Amniotic stem cell (primary cell): ENCODE measurements around the gene XRN1.
"Not testable (repeated sequence)": the region's sequence is repeated elsewhere in the genome, so short reads cannot be mapped to it uniquely, and the experiment has no call there.

Source experiments
- DNase-seq: peaks from one replicate; lab custom pipeline; 2025; lab: John Stamatoyannopoulos, UW

The XRN1 gene, protein sequence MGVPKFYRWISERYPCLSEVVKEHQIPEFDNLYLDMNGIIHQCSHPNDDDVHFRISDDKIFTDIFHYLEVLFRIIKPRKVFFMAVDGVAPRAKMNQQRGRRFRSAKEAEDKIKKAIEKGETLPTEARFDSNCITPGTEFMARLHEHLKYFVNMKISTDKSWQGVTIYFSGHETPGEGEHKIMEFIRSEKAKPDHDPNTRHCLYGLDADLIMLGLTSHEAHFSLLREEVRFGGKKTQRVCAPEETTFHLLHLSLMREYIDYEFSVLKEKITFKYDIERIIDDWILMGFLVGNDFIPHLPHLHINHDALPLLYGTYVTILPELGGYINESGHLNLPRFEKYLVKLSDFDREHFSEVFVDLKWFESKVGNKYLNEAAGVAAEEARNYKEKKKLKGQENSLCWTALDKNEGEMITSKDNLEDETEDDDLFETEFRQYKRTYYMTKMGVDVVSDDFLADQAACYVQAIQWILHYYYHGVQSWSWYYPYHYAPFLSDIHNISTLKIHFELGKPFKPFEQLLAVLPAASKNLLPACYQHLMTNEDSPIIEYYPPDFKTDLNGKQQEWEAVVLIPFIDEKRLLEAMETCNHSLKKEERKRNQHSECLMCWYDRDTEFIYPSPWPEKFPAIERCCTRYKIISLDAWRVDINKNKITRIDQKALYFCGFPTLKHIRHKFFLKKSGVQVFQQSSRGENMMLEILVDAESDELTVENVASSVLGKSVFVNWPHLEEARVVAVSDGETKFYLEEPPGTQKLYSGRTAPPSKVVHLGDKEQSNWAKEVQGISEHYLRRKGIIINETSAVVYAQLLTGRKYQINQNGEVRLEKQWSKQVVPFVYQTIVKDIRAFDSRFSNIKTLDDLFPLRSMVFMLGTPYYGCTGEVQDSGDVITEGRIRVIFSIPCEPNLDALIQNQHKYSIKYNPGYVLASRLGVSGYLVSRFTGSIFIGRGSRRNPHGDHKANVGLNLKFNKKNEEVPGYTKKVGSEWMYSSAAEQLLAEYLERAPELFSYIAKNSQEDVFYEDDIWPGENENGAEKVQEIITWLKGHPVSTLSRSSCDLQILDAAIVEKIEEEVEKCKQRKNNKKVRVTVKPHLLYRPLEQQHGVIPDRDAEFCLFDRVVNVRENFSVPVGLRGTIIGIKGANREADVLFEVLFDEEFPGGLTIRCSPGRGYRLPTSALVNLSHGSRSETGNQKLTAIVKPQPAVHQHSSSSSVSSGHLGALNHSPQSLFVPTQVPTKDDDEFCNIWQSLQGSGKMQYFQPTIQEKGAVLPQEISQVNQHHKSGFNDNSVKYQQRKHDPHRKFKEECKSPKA (N-terminal part only)

DNA sequence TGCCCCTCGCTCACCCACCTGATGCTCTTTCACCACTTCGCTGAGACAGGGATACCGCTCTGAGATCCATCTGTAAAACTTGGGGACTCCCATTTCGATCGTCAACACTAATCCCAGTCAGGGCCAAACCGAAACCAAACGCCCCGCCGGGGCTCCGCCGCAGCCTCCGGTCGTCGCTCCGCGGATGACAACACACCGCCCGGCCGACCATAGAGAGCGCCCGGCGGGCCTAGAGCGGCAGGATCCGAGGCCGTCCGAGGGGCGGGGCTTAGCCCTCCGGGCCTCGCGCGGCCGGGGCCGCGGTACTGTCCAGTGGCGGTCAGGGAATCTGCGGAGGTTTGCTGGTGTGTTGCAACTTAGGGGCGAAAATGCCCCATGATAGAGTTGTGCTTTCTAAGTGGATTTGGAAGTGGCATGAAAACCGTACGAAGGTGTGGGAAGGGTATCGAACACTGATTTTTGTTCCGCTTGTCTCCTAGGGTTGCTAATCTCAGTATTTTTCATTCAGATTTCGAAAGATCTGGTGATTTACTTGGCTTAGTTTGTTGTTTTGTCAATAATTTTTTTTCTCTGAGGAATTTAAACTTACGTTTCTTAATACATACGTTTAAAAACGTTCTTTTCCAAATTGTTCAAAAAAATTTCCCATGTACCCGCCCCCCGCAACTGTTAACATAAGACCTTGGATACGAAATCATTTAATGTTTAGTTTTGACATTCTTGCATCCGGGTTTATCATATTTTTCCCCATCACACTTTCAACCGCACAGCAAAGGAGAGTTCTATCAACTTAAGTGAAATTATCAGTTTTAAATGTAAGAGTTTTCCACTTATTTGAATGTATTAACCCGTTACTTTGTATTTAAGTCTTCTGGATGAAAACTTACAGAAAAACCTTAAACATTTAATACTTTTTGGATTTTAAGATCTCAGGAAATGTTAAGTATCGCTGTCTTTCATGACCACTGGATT, at the start of gene XRN1:
Gene XRN1 (minus strand): TSS at position 186 of the 972 bp plus-strand sequence. CDS start 93 bp downstream, at position 93.
- peak; percentile 91 for DNase-seq

DNA sequence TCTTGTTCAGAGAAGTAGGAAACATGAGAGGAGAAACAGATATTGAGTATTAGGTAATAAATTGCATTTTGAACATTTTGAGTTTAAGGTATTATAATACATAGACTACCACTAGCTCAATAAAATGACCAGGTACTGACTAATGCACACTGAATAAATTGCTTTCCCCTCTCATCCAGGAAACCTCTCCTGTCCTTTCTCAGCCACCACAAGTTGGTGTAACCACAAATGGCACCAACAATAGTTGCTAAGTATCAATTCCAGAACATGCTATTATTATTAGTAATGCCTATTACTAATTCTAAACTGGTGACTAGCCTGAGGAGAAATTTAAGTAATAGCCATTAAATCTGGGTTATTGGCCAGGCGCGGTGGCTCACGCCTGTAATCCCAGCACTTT, 47.3 kb upstream of the XRN1 start:
- DNase-seq, result no peak

DNA sequence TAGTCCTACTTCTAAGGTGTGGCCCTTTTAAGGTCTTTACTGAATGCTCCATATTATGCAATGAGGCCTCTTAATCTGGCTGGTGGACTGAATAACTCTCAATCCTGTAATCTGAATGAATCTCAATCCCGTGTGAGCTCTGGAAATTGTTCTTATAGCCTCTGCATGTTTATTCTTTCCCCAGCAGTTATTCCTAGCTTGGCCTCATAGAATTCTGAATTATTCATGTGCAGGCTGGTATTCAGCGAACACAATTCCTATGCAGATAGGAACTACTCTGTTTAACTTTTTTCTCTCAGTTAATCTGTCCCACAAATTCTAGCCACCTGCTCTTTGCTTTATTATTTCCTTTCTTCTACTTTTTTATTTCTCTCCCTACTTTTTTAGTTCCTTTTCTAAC, 44.3 kb upstream of the XRN1 start:
- no peak for DNase-seq

DNA sequence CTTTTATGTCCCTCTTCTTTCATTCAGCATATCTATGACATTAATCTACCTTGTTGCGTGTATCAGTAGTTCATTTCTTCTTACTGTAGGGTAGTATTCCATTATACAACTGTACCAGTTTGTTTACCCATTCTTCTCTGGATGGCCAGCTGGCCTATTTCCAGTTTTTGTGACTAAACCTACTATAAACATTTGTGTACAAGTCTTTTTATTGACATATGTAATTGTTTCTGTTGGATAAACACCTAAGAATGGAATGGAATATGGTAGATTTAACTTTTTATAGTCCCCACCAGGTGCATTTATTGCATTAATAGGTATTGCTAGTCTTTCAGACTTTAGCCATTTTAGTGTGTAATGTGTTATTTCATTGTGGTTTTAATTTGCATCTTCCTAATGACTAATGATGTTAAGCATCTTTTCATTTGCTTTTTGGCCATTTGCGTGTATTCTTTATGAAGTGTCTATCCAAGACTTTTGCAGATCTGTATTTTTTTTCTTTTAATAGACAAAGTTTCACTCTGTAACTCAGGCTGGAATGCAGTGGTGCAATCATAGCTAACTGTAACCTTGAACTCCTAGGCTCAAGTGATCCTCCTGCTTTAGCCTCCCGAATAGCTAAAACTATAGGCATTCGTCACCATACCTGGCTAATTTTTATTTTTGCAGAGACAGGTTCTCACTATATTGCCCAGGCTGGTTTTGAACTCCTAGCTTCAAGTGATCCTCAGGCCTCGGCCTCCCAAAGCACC, 41.9 kb upstream of the XRN1 start:
- no peak for DNase-seq

DNA sequence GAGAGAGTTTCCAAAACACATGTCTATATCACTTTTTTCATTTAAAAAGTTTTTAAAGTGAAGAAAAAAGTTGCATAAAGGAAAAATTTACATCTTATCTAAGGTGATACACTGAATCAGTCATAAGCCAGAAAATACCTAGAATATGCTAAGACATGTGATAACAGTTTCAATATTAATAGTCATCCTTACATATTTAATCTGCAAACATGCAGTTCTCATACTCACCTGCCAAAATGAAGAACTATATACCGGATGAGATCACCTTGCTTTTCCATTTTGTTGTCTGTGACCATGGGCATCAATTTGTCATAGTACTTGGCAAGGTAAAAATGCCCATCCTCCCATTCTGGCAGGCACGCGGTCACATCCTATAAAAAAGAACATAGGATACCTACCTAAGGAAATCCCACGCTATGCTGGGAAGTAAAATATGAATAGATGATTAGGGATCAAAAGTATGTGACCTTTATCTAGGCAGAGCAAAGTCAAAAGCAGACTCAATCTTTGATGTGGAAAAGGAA, 37.1 kb upstream of the XRN1 start:
- DNase-seq, result no peak

DNA sequence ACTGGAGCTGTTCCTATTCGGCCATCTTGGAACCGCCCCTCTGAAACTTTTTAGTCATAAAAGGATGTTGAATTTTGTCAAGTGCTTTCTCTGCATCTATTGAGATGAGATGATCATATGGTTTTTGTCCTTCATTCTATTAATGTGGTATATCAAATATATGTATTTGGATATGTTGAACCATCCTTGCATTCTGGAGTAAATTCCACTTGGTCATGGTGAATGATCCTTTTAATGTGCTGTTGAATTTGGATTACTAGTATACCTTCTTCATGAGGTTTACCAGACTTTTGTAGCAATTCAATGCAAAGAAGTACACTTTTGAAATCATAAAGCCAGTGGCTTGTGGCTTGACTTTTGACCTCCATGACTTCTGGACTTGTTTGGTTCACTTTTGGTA, 33.4 kb upstream of the XRN1 start:
- DNase-seq, result no peak

DNA sequence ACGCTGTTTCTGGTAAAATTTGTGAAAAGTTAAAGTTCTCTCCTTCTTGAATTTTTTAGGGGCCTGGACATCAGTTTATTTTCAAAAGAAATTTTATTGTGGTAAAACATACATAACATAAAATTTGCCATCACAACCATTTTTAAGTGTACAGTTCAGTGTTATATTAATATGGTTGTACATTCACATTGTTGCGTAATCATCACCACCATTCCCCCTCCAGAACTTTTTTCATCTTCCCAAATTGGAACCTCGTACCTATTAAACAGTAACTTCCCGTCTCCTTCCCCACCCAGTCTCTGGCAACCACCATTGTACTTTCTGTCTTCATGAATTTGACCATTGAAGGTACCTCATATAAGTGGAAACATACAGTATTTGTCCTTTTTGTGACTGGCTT, 23.0 kb upstream of the XRN1 start:
- no peak for DNase-seq

DNA sequence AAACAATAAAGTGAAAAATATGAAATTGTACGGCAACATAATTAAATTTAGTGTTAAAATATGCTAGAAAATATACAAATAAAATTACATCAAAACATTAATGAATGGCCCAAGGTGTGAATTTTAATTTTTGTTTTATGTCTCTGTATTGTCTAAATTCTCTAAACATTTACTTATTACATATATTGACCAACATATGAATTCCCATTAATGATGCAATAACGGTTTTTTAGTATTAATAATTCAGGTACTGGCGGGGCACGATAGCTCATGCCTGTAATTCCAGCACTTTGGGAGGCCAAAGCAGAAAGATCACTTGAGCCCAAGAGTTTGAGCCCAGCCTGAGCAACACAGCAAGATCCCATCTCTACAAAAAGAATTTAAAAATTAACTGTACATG, 20.6 kb upstream of the XRN1 start:
- DNase-seq, result no peak

DNA sequence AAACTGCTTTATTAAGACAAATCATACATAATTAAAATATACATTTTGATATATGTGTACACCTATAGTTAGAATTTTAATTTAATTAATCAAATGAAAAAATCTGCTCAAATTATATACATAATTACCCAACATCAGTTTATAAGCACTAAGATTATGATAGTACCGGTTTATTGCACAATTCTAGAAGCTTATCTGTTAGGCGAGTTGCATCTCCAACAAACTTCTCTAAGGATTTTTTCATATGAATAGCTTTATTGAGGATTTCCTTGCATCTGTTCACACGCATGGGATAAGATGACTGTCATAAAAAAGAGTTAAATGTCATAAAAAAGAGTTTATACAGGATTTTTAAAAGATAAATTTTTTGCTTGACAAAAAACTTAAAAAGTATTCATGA, 19.9 kb upstream of the XRN1 start:
- DNase-seq, result no peak

DNA sequence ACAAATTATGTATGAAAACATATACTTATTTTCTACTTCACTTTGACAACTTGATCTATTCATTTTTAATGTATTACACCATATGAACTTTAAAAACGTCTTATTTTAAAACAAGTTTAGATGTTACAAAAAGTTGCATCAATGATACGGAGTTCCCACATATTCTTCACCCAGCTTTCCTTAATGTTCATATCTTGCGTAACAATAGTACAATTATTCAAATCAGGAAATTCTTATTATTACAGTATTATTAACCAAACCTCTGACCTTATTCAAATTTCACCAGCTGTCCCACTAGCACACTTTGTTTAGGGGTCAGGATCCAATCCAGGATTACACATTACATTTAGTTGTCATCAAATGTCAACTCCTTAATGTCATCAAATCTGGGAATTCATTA, 12.9 kb upstream of the XRN1 start:
- no peak for DNase-seq

DNA sequence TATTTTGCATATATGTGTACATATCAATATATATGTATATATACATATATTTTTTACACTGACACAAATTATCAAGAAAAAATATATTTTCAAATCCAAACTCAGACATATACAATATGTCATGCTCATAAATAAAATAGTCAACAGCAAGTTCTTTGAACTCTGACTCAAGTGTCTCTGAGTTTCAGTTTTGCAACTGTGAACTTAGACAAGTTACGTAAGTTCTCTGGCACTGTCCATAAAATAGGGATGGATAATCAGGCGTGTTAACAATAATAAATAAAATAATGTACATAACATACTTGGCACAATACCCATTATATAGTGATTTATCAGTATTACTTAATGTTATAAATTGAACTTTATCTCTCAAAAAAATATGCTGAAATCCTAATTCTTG, 12.1 kb upstream of the XRN1 start:
- DNase-seq, result no peak

DNA sequence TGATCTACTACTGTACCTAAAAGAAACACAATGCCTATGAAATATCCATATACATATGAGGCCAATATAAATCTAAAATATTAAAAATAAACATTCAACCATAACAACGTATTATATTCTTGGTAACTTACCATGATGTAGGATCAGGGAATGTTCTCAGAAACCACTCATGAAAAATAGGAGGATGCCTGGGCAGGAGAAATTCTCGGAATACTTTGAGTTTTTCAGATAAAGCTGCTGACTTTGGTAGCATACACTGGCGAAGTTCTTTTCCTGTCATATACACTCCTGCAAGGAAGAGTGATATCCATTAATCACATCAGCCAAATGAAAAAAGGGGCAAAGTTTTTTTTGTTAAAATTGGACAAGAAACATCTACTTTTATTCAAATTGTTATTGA, 11.3 kb upstream of the XRN1 start:
- no peak for DNase-seq

DNA sequence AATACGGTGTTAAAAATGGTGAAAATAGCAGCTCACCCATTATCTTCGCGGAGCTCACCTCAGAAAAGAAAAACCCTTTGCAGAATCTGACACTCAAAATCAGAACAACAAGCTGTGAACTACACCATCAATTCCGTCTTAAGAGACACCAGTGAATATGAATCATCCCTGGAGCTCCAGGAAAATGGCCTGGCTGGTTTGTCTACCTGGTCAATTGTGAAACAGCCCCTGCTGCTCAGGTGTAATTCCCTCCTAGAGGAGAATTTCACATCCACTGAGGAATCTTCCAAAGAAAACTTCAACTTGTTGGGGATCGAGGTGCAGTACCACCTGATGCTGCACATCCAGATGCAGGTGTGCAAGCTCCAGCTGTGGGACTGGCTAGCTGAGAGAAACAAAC, 3.0 kb upstream of the XRN1 start:
- DNase-seq, result no peak

DNA sequence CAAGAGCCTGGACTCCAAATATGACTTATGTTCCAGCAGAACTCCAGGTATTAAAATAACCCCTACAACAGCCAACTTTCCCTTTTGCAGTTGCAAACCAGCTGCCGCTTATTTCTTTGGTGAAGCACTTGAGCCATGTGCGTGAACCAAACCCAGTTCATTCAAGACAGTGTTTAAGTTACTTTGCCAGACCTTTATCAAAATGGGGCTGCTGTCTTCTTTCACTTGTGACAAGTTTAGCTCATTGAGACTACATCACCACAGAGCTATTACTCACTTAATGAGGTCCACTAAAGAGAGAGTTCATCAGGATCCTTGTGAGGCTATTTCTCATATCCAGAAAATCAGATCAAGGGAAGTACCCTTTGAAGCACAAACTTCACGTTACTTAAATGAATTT, 2.4 kb upstream of the XRN1 start:
- DNase-seq, result no peak

DNA sequence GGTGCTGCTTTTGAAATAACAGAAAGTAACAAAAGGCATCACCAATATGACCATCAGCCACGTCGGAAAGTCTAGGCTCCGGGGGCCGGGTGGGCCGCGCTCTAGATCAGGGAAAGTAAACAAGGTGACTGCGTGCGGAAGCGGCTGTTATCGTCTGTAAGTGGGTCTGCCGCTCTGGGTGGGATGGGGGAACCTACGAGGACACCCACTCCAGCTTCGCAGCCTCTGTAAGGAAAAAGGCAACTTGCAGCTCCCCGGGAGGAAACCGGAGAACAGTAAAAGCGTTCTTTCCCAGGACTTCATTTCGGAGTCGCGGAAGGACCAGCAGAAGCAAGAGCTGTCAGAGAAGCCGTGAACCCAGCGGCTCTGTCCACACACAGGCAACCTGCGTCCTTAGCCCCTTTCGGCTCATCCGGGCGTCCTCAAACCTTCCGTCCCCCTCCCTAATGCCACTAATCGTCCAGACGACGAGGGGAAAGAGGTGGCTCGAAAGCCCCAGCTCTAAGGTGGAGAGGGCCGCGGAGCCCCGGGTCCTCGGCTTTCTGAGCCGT, 461 bp downstream of the XRN1 start:
- DNase-seq, result peak; percentile 4

DNA sequence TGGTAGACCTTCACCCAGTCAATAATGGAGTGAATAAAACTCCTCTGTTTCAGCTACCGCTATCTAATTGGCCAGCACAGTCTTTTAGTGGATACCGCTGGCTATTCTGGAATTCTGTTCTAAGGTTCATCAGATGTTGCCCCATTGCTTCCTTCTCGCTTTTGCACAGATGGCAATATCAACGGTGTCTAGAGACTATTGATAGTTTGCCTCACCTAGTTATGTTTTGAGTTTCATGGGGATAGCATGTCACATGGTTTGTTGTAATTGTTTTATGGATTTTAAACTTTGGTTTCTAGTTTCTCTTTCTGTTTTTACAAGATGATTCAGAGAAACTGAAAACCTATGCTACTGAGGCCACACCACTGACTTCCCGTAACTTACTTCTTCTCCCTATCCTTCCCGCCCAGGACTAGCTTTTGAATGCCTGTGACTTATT, 2.0 kb downstream of the XRN1 start:
- DNase-seq, result no peak

DNA sequence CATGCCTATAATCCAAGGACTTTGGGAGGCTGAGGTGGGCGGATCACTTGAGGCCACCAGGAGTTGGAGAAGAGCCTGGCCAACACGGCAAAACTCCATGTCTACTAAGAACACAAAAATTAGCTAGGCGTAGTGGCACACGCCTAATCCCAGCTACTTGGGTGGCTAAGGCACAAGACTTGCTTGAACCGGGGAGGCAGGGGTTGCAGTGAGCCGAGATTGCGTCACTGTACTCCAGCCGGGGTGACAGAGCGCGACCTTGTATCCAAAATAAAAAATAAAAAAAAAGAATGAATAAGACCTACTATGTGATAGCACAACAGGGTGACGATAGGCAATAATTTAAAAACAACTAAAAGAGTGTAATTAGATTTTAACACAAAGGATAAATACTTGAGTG, 3.5 kb downstream of the XRN1 start:
- no peak for DNase-seq

DNA sequence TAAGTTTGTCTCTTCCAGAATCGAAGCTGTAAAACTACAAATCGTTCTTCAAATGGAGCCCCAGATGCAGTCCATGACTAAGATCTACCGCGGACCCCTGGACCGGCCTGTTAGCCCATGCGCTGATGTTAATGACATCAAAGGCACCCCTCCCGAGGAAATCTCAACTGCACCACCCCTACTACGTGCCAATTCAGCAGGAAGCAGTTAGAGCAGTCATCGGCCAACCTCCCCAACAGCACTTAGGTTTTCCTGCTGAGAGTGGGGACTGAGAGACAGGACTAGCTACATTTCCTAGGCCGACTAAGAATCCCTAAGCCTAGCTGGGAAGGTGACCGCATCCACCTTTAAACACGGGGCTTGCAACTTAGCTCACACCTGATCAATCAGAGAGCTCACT, 4.8 kb downstream of the XRN1 start:
- DNase-seq, result not testable (repeated sequence)

DNA sequence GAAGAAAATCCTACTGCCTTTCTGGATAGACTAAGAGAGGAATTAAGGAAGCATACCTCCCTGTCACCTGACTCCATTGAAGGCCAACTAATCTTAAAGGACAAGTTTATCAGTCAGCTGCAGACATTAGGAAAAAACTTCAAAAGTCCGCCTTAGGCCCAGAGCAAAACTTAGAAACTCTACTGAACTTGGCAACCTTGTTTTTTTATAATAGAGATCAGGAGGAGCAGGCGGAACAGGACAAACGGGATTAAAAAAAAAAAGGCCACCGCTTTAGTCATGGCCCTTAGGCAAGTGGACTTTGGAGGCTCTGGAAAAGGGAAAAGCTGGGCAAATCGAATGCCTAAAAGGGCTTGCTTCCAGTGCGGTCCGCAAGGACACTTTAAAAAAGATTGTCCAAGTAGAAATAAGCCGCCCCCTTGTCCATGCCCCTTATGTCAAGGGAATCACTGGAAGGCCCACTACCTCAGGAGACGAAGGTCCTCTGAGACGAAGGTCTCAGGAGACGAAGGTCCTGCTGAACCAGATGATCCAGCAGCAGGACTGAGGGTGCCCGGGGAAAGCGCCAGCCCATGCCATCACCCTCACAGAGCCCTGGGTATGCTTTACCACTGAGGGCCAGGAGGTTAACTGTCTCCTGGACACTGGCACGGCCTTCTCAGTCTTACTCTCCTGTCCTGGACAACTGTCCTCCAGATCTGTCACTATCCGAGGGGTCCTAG, 8.2 kb downstream of the XRN1 start:
- DNase-seq, result not testable (repeated sequence)
